Measurements from ENCODE around the gene PPIE. TPM values are rescaled to one million over a fixed set of nuclear protein-coding genes. Genes with fewer than 3 reads are reported as not detected.
A peak's percentile ranks its signal among the peaks of the same experiment; 100 is the strongest.
"Not testable (repeated sequence)": the region's sequence is repeated elsewhere in the genome, so short reads cannot be mapped to it uniquely, and the experiment has no call there.

Gene PPIE
- total and polyA plus RNA-seq, 4 donors: 28.4 to 55.9 (median 50.2) TPM

DNA sequence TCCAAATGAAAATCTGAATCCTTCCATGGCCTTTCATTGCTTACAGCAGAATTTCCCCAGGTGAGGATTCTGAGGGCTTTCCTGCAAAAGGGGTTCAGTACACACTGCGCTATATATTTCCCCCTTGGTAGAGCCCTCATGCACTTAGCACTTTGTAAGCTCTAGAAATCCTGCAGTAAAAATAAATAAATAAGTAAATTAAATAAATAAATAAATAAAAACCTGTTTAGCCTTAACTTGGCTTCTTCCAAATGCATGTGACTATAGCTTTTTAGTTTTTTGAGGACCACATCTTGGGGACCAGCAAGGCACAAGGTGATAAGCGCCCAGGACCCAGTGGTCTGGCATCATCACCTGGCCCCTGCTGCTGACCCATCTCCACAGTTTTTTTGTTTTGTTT lies 53.2 kb downstream of the PPIE start:
- H3K27ac ChIP-seq (ENCODE audit: low read depth, low read length): no peak overlapping the region
- H3K4me3 ChIP-seq (ENCODE audit: low read depth, low read length): no peak overlapping the region
- H3K27me3 ChIP-seq (ENCODE audit: control insufficient read depth, insufficient read depth, low read length): peaks cover 20% of the 10 kb centered on the region
- DNase-seq (ENCODE audit: low read depth in 4 of 6, low spot score in 6 of 6): no peak
- WGBS (ENCODE audit: insufficient coverage): 85% methylated on average over 1 of the region's 2 CpGs
- no peaks in the 10 kb centered on the region for H3K36me3 ChIP-seq (ENCODE audit: control insufficient read depth, insufficient read depth, low read length)
- H3K4me1 ChIP-seq (ENCODE audit: control insufficient read depth, insufficient read depth, low read length): peaks cover 10% of the 10 kb centered on the region
- no peaks in the 10 kb centered on the region for H3K9me3 ChIP-seq (ENCODE audit: control insufficient read depth, insufficient read depth, low read length)

DNA sequence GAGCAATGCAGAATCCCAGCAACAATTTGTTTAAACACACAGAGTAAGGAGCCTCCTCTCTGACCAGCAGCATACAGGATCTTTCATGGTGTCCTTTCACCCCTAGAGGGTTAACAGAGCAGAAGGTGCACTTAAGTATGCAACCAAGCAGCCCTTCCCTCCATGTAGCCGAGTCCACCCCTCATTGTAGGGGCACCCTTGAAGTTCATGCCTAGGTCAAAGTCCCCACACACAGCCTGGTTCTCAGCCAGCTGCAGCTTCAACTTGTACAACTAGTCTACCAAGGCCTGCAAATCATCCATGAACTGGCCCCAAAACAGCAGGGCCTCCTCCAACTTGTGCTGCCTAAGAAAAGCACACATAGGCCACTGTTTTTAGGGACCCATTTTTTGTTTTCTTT lies 57.0 kb downstream of the PPIE start:
- DNase-seq (ENCODE audit: low read depth in 4 of 6, low spot score in 6 of 6): no peak
- H3K9me3 ChIP-seq (ENCODE audit: control insufficient read depth, insufficient read depth, low read length): no peaks in the 10 kb centered on the region
- WGBS (ENCODE audit: insufficient coverage): 23% methylated on average over 1 of the region's 1 CpG
- H3K4me1 ChIP-seq (ENCODE audit: control insufficient read depth, insufficient read depth, low read length): peaks cover 8% of the 10 kb centered on the region
- no peaks in the 10 kb centered on the region for H3K27me3 ChIP-seq (ENCODE audit: control insufficient read depth, insufficient read depth, low read length)
- no peaks in the 10 kb centered on the region for H3K36me3 ChIP-seq (ENCODE audit: control insufficient read depth, insufficient read depth, low read length)
- H3K27ac ChIP-seq (ENCODE audit: low read depth, low read length): no peak overlapping the region
- no peak overlapping the region for H3K4me3 ChIP-seq (ENCODE audit: low read depth, low read length)

DNA sequence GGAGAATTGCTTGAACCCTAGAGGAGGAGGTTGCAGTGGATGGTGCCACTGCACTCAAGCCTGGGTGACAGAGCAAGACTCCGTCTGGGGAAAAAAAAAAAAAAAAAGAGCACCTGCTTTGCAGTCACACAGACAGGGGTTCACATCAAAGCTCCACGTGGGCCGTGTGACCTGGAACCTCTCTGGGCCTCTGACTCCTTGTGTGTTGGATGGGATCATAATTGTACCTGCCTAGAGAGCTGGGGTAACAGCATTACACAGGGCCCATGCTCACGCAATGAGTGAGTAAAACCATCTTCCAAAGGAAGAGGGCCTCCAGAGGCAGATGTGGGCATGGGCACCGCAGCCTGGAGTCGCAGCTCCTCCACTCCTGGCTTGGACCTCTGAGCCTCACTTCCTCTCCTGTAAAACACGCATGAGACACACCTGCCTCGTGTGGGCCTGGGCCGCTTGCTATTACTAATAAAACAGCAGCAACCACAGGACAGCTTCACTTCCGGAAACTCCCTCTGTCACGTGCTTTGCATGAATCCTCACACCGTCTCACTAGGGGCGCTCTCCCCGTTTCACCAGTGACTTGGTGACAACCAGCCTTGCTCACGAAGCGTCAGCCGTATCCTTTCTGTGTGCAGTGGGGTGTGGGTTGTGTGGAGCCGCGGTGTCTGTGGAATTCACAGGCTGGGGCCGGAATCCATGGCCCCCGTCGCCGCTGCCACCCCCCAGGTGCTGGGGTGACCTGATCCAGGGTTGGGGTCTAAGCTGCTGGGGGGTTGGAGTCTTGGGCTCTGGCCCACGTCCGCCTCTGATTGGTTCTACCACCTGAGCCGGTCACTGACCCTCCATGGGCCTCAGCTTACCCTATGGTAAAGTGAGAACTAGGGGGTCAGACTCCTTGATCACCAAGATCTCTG lies 60.4 kb downstream of the PPIE start:
- H3K9me3 ChIP-seq (ENCODE audit: control insufficient read depth, insufficient read depth, low read length); H3K27me3 ChIP-seq (ENCODE audit: control insufficient read depth, insufficient read depth, low read length); H3K4me3 ChIP-seq (ENCODE audit: low read depth, low read length); H3K4me1 ChIP-seq (ENCODE audit: control insufficient read depth, insufficient read depth, low read length); H3K27ac ChIP-seq (ENCODE audit: low read depth, low read length); H3K36me3 ChIP-seq (ENCODE audit: control insufficient read depth, insufficient read depth, low read length): not testable (repeated sequence)
- peak in 2 of 6 donors; percentile 47 to 77 for DNase-seq (ENCODE audit: low read depth in 4 of 6, low spot score in 6 of 6)
- WGBS (ENCODE audit: insufficient coverage): 74% methylated on average over 12 of the region's 26 CpGs

- H3K27me3 ChIP-seq (ENCODE audit: control insufficient read depth, insufficient read depth, low read length): no peaks in the 10 kb centered on the region
- peak in 1 of 6 donors; percentile 41 for DNase-seq (ENCODE audit: low read depth in 4 of 6, low spot score in 6 of 6)
- H3K4me1 ChIP-seq (ENCODE audit: control insufficient read depth, insufficient read depth, low read length): peaks cover 8% of the 10 kb centered on the region
- no peak overlapping the region for H3K4me3 ChIP-seq (ENCODE audit: low read depth, low read length)
- H3K36me3 ChIP-seq (ENCODE audit: control insufficient read depth, insufficient read depth, low read length): no peaks in the 10 kb centered on the region
- WGBS (ENCODE audit: insufficient coverage): 7% methylated on average over 5 of the region's 8 CpGs
- no peak overlapping the region for H3K27ac ChIP-seq (ENCODE audit: low read depth, low read length)
- H3K9me3 ChIP-seq (ENCODE audit: control insufficient read depth, insufficient read depth, low read length): no peaks in the 10 kb centered on the region
These were observed 61.2 kb downstream of the PPIE start for GRCh38 chr1:39799770-39800470.

GRCh38 chr1:39800471-39800835 lies 61.8 kb downstream of the PPIE start:
- H3K27ac ChIP-seq (ENCODE audit: low read depth, low read length): no peak overlapping the region
- peaks cover 8% of the 10 kb centered on the region for H3K4me1 ChIP-seq (ENCODE audit: control insufficient read depth, insufficient read depth, low read length)
- WGBS (ENCODE audit: insufficient coverage): no CpG with 5 or more reads among the region's 3 CpGs
- no peaks in the 10 kb centered on the region for H3K27me3 ChIP-seq (ENCODE audit: control insufficient read depth, insufficient read depth, low read length)
- H3K4me3 ChIP-seq (ENCODE audit: low read depth, low read length): no peak overlapping the region
- no peak for DNase-seq (ENCODE audit: low read depth in 4 of 6, low spot score in 6 of 6)
- peaks cover 1% of the 10 kb centered on the region for H3K9me3 ChIP-seq (ENCODE audit: control insufficient read depth, insufficient read depth, low read length)
- no peaks in the 10 kb centered on the region for H3K36me3 ChIP-seq (ENCODE audit: control insufficient read depth, insufficient read depth, low read length)

DNA sequence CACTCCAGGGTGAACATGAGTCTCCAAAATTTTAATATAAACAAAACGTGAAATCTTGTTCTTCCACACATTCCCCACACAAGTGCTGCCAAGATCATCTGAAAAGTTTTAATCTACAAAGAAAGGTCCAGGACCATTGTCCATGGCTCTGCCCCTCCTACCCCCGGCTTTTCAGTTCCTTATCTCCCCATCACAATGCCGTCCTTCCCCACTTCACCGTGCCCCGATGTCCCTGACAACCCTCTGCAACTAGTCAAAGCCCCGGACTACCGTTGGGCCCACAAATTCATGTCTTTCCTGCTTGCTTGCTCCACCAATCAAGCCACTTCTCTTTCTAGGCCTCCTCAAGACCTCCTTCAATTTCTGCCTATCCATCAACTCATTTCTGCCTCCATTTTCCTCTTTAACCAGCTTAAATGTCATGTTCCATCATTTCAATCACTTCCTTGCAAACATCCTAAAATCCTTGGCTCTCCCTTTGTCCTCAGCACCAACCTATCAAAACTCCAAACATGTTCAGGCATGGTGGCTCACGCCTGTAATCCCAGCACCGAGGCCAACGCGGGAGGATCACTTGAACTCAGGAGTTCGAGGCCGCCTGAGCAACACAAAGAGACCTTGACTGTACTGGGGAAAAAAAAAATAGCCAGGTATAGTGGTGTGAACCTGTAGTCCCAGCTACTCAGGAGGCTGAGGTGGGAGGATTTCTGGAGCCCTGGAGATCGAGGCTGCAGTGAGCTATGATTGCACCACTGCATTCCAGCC lies 64.0 kb downstream of the PPIE start:
- no peaks in the 10 kb centered on the region for H3K27me3 ChIP-seq (ENCODE audit: control insufficient read depth, insufficient read depth, low read length)

DNA sequence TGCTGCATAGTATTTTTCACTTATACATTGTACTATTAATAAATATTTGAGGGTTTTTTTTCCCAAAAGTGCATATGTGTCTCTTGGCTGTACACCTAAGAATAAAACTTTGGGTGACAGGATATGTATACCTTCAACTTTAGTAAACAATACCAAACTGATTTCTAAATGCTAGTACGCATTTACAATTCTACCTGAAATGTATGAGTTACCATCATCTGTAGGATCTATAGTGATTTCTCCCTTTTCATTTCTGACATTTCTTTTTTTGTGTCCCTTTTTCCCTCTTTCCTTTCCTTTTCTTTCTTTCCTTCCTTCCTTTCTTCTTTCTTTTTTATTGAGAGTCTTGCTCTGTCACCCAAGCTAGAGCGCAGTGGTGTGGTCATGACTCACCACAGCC lies 66.7 kb downstream of the PPIE start:
- no peaks in the 10 kb centered on the region for H3K4me1 ChIP-seq (ENCODE audit: control insufficient read depth, insufficient read depth, low read length)
- peaks cover 1% of the 10 kb centered on the region for H3K9me3 ChIP-seq (ENCODE audit: control insufficient read depth, insufficient read depth, low read length)
- WGBS (ENCODE audit: insufficient coverage): 100% methylated on average over 1 of the region's 2 CpGs
- no peaks in the 10 kb centered on the region for H3K36me3 ChIP-seq (ENCODE audit: control insufficient read depth, insufficient read depth, low read length)
- H3K27me3 ChIP-seq (ENCODE audit: control insufficient read depth, insufficient read depth, low read length): no peaks in the 10 kb centered on the region
- no peak for DNase-seq (ENCODE audit: low read depth in 4 of 6, low spot score in 6 of 6)
- H3K4me3 ChIP-seq (ENCODE audit: low read depth, low read length): no peak overlapping the region
- H3K27ac ChIP-seq (ENCODE audit: low read depth, low read length): no peak overlapping the region

More for the DNA sequence above, 64.0 kb downstream of the PPIE start:
- no peak overlapping the region for H3K27ac ChIP-seq (ENCODE audit: low read depth, low read length)
- DNase-seq (ENCODE audit: low read depth in 4 of 6, low spot score in 6 of 6): no peak
- H3K4me3 ChIP-seq (ENCODE audit: low read depth, low read length): no peak overlapping the region
- 90% methylated on average over 14 of the region's 14 CpGs for WGBS (ENCODE audit: insufficient coverage)
- peaks cover 8% of the 10 kb centered on the region for H3K4me1 ChIP-seq (ENCODE audit: control insufficient read depth, insufficient read depth, low read length)
- peaks cover 1% of the 10 kb centered on the region for H3K9me3 ChIP-seq (ENCODE audit: control insufficient read depth, insufficient read depth, low read length)
- no peaks in the 10 kb centered on the region for H3K36me3 ChIP-seq (ENCODE audit: control insufficient read depth, insufficient read depth, low read length)

- DNase-seq (ENCODE audit: low read depth in 4 of 6, low spot score in 6 of 6): no peak
- H3K9me3 ChIP-seq (ENCODE audit: control insufficient read depth, insufficient read depth, low read length): peaks cover 1% of the 10 kb centered on the region
- no peaks in the 10 kb centered on the region for H3K4me1 ChIP-seq (ENCODE audit: control insufficient read depth, insufficient read depth, low read length)
- no peak overlapping the region for H3K4me3 ChIP-seq (ENCODE audit: low read depth, low read length)
- no peaks in the 10 kb centered on the region for H3K36me3 ChIP-seq (ENCODE audit: control insufficient read depth, insufficient read depth, low read length)
- WGBS (ENCODE audit: insufficient coverage): no CpG with 5 or more reads among the region's 8 CpGs
- no peak overlapping the region for H3K27ac ChIP-seq (ENCODE audit: low read depth, low read length)
- no peaks in the 10 kb centered on the region for H3K27me3 ChIP-seq (ENCODE audit: control insufficient read depth, insufficient read depth, low read length)
These were observed 70.3 kb downstream of the PPIE start for GRCh38 chr1:39808784-39809517.

DNA sequence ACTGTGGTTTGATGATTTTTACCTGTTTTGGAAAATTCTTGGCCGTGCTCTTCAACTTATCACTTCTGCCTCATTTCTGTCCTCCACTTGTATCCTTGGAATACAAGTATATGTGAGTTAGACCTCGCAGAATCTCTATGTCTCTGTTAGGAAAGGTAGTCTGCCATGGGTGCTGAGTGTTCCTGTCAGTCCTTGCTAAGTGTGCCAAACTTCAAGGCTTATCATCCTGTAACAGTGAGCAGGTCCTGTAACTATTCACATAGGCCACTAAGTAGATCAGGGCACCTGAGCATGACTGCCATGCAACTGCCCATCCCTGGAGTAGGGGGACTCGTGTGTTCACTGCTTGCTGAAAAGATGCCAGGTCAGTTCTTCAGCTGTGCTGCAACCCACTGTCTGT lies 74.2 kb downstream of the PPIE start:
- no peaks in the 10 kb centered on the region for H3K27me3 ChIP-seq (ENCODE audit: control insufficient read depth, insufficient read depth, low read length)
- 80% methylated on average over 1 of the region's 3 CpGs for WGBS (ENCODE audit: insufficient coverage)
- H3K36me3 ChIP-seq (ENCODE audit: control insufficient read depth, insufficient read depth, low read length): no peaks in the 10 kb centered on the region
- no peak overlapping the region for H3K4me3 ChIP-seq (ENCODE audit: low read depth, low read length)
- no peak for DNase-seq (ENCODE audit: low read depth in 4 of 6, low spot score in 6 of 6)
- no peak overlapping the region for H3K27ac ChIP-seq (ENCODE audit: low read depth, low read length)
- no peaks in the 10 kb centered on the region for H3K9me3 ChIP-seq (ENCODE audit: control insufficient read depth, insufficient read depth, low read length)
- H3K4me1 ChIP-seq (ENCODE audit: control insufficient read depth, insufficient read depth, low read length): no peaks in the 10 kb centered on the region
